Activated naive CD8-positive, alpha-beta T cell treated with anti-CD3 and anti-CD28 coated beads for 36 hours (primary cell): ENCODE data around the gene FBXO5. TPM values are rescaled to one million over a fixed set of nuclear protein-coding genes. Genes with fewer than 3 reads are reported as not detected.
"Not testable (repeated sequence)": the region's sequence is repeated elsewhere in the genome, so short reads cannot be mapped to it uniquely, and the experiment has no call there.

Experiments used
- DNase-seq: peaks from one replicate; pipeline ENCODE4 v3.0.0; 2021
- H3K27ac Mint-ChIP-seq: one replicate; pipeline ENCODE4 v1.8.0; 2022; ENCODE audit warnings: mild to moderate bottlenecking, moderate library complexity, mixed read lengths
- H3K27me3 Mint-ChIP-seq: one replicate; pipeline ENCODE4 v1.8.0; 2022; ENCODE audit warnings: mild to moderate bottlenecking, mixed read lengths
- H3K36me3 Mint-ChIP-seq: one replicate; pipeline ENCODE4 v1.8.0; 2021; ENCODE audit warnings: mild to moderate bottlenecking, mixed read lengths
- H3K4me1 Mint-ChIP-seq: one replicate; pipeline ENCODE4 v1.8.0; 2021; ENCODE audit warnings: mixed read lengths
- H3K4me3 Mint-ChIP-seq: one replicate; pipeline ENCODE4 v1.8.0; 2022; ENCODE audit warnings: mild to moderate bottlenecking, moderate library complexity, mixed read lengths
- H3K9me3 Mint-ChIP-seq: one replicate; pipeline ENCODE4 v1.8.0; 2022; ENCODE audit warnings: mixed read lengths
- total RNA-seq, 2 experiments: library from RNA; stranded (reverse); gene quantifications; one replicate each; pipeline ENCODE4 v1.2.3, GENCODE V29; 2021

The FBXO5 gene
- total RNA-seq, 2 experiments from 2014 or later: 51.4 to 52.6 TPM

- Mint-ChIP-seq H3K27ac (no peak overlapping the region), H3K36me3 (peaks cover 64% of the 10 kb centered on the region), H3K4me1 (peaks cover 36% of the 10 kb centered on the region), H3K9me3 (peaks cover 3% of the 10 kb centered on the region), H3K4me3 (no peak overlapping the region), H3K27me3 (peaks cover 4% of the 10 kb centered on the region)
- no peak for DNase-seq
These were observed 3.7 kb downstream of the FBXO5 start for GRCh38 chr6:152979116-152979515.

- H3K36me3 Mint-ChIP-seq: peaks cover 72% of the 10 kb centered on the region
- peaks cover 39% of the 10 kb centered on the region for H3K4me1 Mint-ChIP-seq
- no peaks in the 10 kb centered on the region for H3K27me3 Mint-ChIP-seq
- H3K9me3 Mint-ChIP-seq: peaks cover 4% of the 10 kb centered on the region
- no peak overlapping the region for H3K27ac Mint-ChIP-seq
- H3K4me3 Mint-ChIP-seq: no peak overlapping the region
- no peak for DNase-seq
These were observed 4.8 kb downstream of the FBXO5 start for GRCh38 chr6:152978058-152978457.

GRCh38 chr6:152977556-152977955 lies 5.3 kb downstream of the FBXO5 start:
- Mint-ChIP-seq H3K27me3 (no peaks in the 10 kb centered on the region), H3K36me3 (peaks cover 77% of the 10 kb centered on the region), H3K4me1 (peaks cover 39% of the 10 kb centered on the region), H3K9me3 (peaks cover 4% of the 10 kb centered on the region), H3K4me3 (no peak overlapping the region), H3K27ac (no peak overlapping the region)
- no peak for DNase-seq

- Mint-ChIP-seq H3K4me1 (peaks cover 39% of the 10 kb centered on the region), H3K36me3 (peaks cover 80% of the 10 kb centered on the region), H3K9me3 (peaks cover 4% of the 10 kb centered on the region), H3K4me3 (no peak overlapping the region), H3K27me3 (no peaks in the 10 kb centered on the region), H3K27ac (no peak overlapping the region)
- DNase-seq: no peak
These were observed 6.1 kb downstream of the FBXO5 start for GRCh38 chr6:152976749-152977148.

GRCh38 chr6:152975204-152975915 lies 7.5 kb downstream of the FBXO5 start:
- no peak for DNase-seq
- Mint-ChIP-seq H3K9me3 (peaks cover 6% of the 10 kb centered on the region), H3K4me1 (peaks cover 32% of the 10 kb centered on the region), H3K4me3 (peak overlapping the region; percentile 14), H3K27ac (no peak overlapping the region), H3K27me3 (no peaks in the 10 kb centered on the region), H3K36me3 (peaks cover 78% of the 10 kb centered on the region)

GRCh38 chr6:152973916-152974315 lies 8.9 kb downstream of the FBXO5 start:
- Mint-ChIP-seq H3K4me1 (peaks cover 23% of the 10 kb centered on the region), H3K27me3 (no peaks in the 10 kb centered on the region), H3K36me3 (peaks cover 81% of the 10 kb centered on the region), H3K9me3 (peaks cover 12% of the 10 kb centered on the region), H3K27ac (no peak overlapping the region), H3K4me3 (no peak overlapping the region)
- DNase-seq: no peak

GRCh38 chr6:152969688-152970418 lies 13.0 kb downstream of the FBXO5 start:
- no peak for DNase-seq
- no peak overlapping the region for H3K4me3 Mint-ChIP-seq
- peaks cover 54% of the 10 kb centered on the region for H3K36me3 Mint-ChIP-seq
- H3K4me1 Mint-ChIP-seq: peaks cover 6% of the 10 kb centered on the region
- H3K9me3 Mint-ChIP-seq: peaks cover 31% of the 10 kb centered on the region
- no peak overlapping the region for H3K27ac Mint-ChIP-seq
- H3K27me3 Mint-ChIP-seq: no peaks in the 10 kb centered on the region

GRCh38 chr6:152966168-152966894 lies 16.5 kb downstream of the FBXO5 start:
- not testable (repeated sequence) for DNase-seq, H3K4me3 Mint-ChIP-seq, H3K4me1 Mint-ChIP-seq, H3K27ac Mint-ChIP-seq, H3K27me3 Mint-ChIP-seq
- Mint-ChIP-seq H3K36me3 (peaks cover 22% of the 10 kb centered on the region), H3K9me3 (peaks cover 29% of the 10 kb centered on the region)

- H3K27me3 Mint-ChIP-seq: peaks cover 12% of the 10 kb centered on the region
- H3K36me3 Mint-ChIP-seq: no peaks in the 10 kb centered on the region
- H3K27ac Mint-ChIP-seq: no peak overlapping the region
- DNase-seq: no peak
- H3K4me1 Mint-ChIP-seq: no peaks in the 10 kb centered on the region
- H3K9me3 Mint-ChIP-seq: peaks cover 2% of the 10 kb centered on the region
- no peak overlapping the region for H3K4me3 Mint-ChIP-seq
These were observed 23.5 kb downstream of the FBXO5 start for GRCh38 chr6:152959333-152959732.

- Mint-ChIP-seq H3K36me3 (no peaks in the 10 kb centered on the region), H3K27me3 (peaks cover 17% of the 10 kb centered on the region), H3K9me3 (peaks cover 2% of the 10 kb centered on the region), H3K4me3 (no peak overlapping the region), H3K27ac (no peak overlapping the region), H3K4me1 (no peaks in the 10 kb centered on the region)
- DNase-seq: no peak
These were observed 25.0 kb downstream of the FBXO5 start for GRCh38 chr6:152957796-152958195.

- H3K27me3 Mint-ChIP-seq: peaks cover 20% of the 10 kb centered on the region
- no peak overlapping the region for H3K4me3 Mint-ChIP-seq
- peaks cover 4% of the 10 kb centered on the region for H3K4me1 Mint-ChIP-seq
- no peak for DNase-seq
- no peaks in the 10 kb centered on the region for H3K36me3 Mint-ChIP-seq
- H3K27ac Mint-ChIP-seq: no peak overlapping the region
- H3K9me3 Mint-ChIP-seq: peaks cover 2% of the 10 kb centered on the region
These were observed 28.4 kb downstream of the FBXO5 start for GRCh38 chr6:152954443-152954842.

- Mint-ChIP-seq H3K4me1 (peaks cover 8% of the 10 kb centered on the region), H3K4me3 (no peak overlapping the region), H3K27ac (no peak overlapping the region), H3K27me3 (peaks cover 20% of the 10 kb centered on the region), H3K36me3 (no peaks in the 10 kb centered on the region), H3K9me3 (peaks cover 2% of the 10 kb centered on the region)
- no peak for DNase-seq
These were observed 29.9 kb downstream of the FBXO5 start for GRCh38 chr6:152952866-152953509.

- peaks cover 8% of the 10 kb centered on the region for H3K4me1 Mint-ChIP-seq
These were observed 30.8 kb downstream of the FBXO5 start for GRCh38 chr6:152952045-152952444.

GRCh38 chr6:152950240-152950639 lies 32.6 kb downstream of the FBXO5 start:
- Mint-ChIP-seq H3K4me3 (no peak overlapping the region), H3K27ac (no peak overlapping the region), H3K4me1 (peaks cover 8% of the 10 kb centered on the region), H3K27me3 (peaks cover 18% of the 10 kb centered on the region), H3K36me3 (no peaks in the 10 kb centered on the region), H3K9me3 (no peaks in the 10 kb centered on the region)
- no peak for DNase-seq

More at GRCh38 chr6:152952045-152952444, 30.8 kb downstream of the FBXO5 start:
- no peak overlapping the region for H3K4me3 Mint-ChIP-seq
- DNase-seq: no peak
- H3K27ac Mint-ChIP-seq: no peak overlapping the region
- peaks cover 20% of the 10 kb centered on the region for H3K27me3 Mint-ChIP-seq
- H3K9me3 Mint-ChIP-seq: peaks cover 2% of the 10 kb centered on the region
- no peaks in the 10 kb centered on the region for H3K36me3 Mint-ChIP-seq
